ENCODE results near the gene SLC39A1. TPM values are rescaled to one million over a fixed set of nuclear protein-coding genes. Genes with fewer than 3 reads are reported as not detected.
"Not testable (repeated sequence)": the region's sequence is repeated elsewhere in the genome, so short reads cannot be mapped to it uniquely, and the experiment has no call there.

SLC39A1 gene, protein sequence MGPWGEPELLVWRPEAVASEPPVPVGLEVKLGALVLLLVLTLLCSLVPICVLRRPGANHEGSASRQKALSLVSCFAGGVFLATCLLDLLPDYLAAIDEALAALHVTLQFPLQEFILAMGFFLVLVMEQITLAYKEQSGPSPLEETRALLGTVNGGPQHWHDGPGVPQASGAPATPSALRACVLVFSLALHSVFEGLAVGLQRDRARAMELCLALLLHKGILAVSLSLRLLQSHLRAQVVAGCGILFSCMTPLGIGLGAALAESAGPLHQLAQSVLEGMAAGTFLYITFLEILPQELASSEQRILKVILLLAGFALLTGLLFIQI
- 100 to 1,000 TPM in 3 of 6 donors, 10 to 100 TPM in 3; 41.9 to 145 (median 102) TPM for total RNA-seq

DNA sequence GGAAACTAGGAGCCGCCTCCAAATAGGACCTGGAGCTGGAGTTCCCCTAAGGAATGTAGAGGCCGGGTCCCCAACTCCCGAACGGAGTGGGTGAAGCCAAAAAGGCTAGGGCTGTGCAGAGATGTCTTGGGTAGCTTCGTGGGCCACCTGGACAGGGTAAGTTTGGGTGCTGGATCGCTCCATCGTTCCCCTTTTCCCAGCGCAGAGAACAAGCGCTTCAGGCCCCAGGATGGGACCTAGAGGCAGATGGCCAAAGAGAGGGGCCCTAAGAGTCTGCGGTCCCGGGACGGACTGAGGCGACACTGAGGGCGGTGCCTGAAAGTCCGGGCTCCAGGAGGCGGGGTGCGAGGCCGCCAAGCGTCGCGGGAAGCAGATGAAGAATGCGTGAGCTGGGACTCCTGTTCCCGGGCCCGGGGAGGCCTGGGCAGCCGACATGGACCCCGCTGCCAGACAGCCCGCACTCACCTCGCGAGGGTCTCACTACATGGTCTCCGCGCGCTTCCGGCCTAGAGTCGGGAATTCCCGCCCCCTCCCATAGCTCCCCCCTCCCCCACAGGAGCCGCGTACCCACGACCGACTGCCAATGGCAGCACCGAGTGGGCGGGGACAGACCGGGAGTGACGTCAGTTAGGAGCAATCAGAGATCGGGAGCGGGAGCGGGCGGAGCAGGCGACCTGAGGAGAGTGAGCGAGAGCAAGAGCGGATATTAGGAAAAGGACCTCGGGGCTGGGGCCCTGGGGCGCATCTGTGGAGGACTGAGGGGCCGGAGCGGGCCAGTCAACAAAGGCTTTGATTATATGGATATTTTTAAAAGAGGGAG is at the start of gene SLC39A1:
TSS of gene SLC39A1 (minus strand) at position 508 of the 820 bp plus-strand sequence. CDS start 822 bp downstream, outside the sequence.
- H3K27ac ChIP-seq: peak within 1 kb of the TSS; percentile 94 to 98 (median 97)

DNA sequence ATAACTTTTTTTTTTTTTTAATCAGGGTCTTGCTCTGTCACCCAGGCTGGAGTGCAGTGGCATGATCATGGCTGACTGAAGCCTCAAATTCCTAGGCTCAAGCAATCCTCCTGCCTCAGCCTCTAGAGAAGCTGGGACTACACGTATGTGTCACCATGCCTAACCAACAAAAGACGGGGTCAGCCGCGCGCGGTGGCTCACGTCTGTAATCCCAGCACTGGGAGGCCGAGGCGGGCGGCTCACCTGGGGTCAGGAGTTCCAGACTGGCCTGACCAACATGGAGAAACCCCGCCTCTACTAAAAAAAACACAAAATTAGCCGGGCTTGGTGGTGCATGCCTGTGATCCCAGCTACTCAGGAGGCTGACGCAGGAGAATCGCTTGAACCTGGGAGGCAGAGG is 49.2 kb upstream of the SLC39A1 start:
- H3K27ac ChIP-seq; H3K4me1 ChIP-seq; ATAC-seq (ENCODE audit: low FRiP score in 2 of 2); H3K36me3 ChIP-seq; H3K4me3 ChIP-seq; H3K9me3 ChIP-seq; H3K27me3 ChIP-seq: not testable (repeated sequence)
- 96 to 97% methylated on average over 11 to 14 of the region's 14 CpGs for WGBS, 2 donors
- DNase-seq: peak in 1 of 2 donors; percentile 72

More for the DNA sequence above, at the start of gene SLC39A1:
- H3K27me3 ChIP-seq: no peaks in the 10 kb centered on the region
- DNase-seq: peak; percentile 95 to 99
- TF ChIP-seq, protein P1, sequence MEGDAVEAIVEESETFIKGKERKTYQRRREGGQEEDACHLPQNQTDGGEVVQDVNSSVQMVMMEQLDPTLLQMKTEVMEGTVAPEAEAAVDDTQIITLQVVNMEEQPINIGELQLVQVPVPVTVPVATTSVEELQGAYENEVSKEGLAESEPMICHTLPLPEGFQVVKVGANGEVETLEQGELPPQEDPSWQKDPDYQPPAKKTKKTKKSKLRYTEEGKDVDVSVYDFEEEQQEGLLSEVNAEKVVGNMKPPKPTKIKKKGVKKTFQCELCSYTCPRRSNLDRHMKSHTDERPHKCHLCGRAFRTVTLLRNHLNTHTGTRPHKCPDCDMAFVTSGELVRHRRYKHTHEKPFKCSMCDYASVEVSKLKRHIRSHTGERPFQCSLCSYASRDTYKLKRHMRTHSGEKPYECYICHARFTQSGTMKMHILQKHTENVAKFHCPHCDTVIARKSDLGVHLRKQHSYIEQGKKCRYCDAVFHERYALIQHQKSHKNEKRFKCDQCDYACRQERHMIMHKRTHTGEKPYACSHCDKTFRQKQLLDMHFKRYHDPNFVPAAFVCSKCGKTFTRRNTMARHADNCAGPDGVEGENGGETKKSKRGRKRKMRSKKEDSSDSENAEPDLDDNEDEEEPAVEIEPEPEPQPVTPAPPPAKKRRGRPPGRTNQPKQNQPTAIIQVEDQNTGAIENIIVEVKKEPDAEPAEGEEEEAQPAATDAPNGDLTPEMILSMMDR (IDR thresholded peaks at IDR 0.05): no peak
- TF ChIP-seq POLR2AphosphoS5 (IDR thresholded peaks at IDR 0.05) (peak; percentile 84 to 90), POLR2A (IDR thresholded peaks at IDR 0.05) (peak in 3 of 4 donors; percentile 68 to 91 (median 83)), EP300 (IDR thresholded peaks at IDR 0.05) (no peak)
- peak; percentile 90 to 94 for ATAC-seq (ENCODE audit: low FRiP score in 2 of 2)
- no peaks in the 10 kb centered on the region for H3K9me3 ChIP-seq
- 1% methylated on average over 32 to 37 of the region's 54 CpGs for WGBS, 2 donors
- peaks cover 0 to 28% (median 11%) of the 10 kb centered on the region in 4 donors for H3K36me3 ChIP-seq
- H3K4me3 ChIP-seq: peak within 1 kb of the TSS; percentile 56 to 75 (median 68)
- peaks cover 57 to 81% (median 63%) of the 10 kb centered on the region in 4 donors for H3K4me1 ChIP-seq

DNA sequence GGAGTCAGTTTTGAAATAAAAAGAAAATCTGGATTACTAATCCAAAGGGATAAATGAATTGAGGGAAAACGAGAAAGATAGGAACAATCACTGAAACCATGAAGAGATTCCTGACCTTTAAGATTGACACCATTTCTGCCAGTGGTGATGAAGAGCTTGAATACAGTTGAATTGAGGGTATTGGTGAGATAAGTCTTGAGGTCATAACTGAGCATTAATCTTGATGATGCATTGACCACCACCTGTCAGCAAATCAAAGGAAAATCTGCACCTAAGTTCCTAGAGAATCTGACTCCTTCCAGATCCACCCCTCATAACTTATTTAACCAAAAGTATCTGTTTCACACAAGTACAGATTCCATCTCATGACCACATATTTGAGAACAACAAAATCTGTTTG is 48.8 kb upstream of the SLC39A1 start:
- H3K27me3 ChIP-seq: no peaks in the 10 kb centered on the region
- DNase-seq: no peak
- H3K9me3 ChIP-seq: no peaks in the 10 kb centered on the region
- H3K4me1 ChIP-seq: no peaks in the 10 kb centered on the region
- 62 to 82% methylated on average over 1 of the region's 1 CpG for WGBS, 2 donors
- no peak overlapping the region for H3K4me3 ChIP-seq
- H3K27ac ChIP-seq: no peak overlapping the region
- TF ChIP-seq, protein P1 (IDR thresholded peaks at IDR 0.05): no peak
- TF ChIP-seq POLR2A (IDR thresholded peaks at IDR 0.05): no peak
- TF ChIP-seq POLR2AphosphoS5 (IDR thresholded peaks at IDR 0.05): no peak
- TF ChIP-seq EP300 (IDR thresholded peaks at IDR 0.05): no peak
- no peaks in the 10 kb centered on the region for H3K36me3 ChIP-seq
- no peak for ATAC-seq (ENCODE audit: low FRiP score in 2 of 2)

DNA sequence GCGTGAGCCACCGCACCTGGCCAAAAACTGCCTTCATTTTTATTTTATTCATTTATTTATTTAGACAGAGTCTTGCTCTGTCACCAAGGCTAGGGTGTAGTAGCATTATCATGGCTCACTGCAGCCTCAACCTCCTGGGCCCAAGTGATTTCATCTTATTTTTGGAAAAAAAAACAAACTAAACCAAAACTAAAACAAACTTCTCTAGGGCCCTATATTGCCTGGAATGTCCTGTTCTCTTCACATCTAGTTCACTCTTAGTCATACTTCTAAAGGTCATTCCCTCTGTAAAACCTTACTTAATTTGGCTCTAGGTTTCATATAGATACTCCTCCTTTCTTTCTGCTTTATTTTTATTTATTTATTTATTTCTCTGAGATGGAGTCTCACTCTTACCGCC is 42.8 kb upstream of the SLC39A1 start:
- Histone ChIP-seq H3K4me1 (no peaks in the 10 kb centered on the region), H3K36me3 (no peaks in the 10 kb centered on the region), H3K27me3 (no peaks in the 10 kb centered on the region), H3K4me3 (no peak overlapping the region), H3K9me3 (no peaks in the 10 kb centered on the region), H3K27ac (no peak overlapping the region)
- DNase-seq (no peak), ATAC-seq (ENCODE audit: low FRiP score in 2 of 2) (no peak)
- no peak for TF ChIP-seq POLR2AphosphoS5 (IDR thresholded peaks at IDR 0.05)
- TF ChIP-seq POLR2A (IDR thresholded peaks at IDR 0.05): no peak
- no peak for TF ChIP-seq EP300 (IDR thresholded peaks at IDR 0.05)
- TF ChIP-seq, protein P1 (IDR thresholded peaks at IDR 0.05): no peak
- 94 to 95% methylated on average over 3 of the region's 3 CpGs for WGBS, 2 donors

DNA sequence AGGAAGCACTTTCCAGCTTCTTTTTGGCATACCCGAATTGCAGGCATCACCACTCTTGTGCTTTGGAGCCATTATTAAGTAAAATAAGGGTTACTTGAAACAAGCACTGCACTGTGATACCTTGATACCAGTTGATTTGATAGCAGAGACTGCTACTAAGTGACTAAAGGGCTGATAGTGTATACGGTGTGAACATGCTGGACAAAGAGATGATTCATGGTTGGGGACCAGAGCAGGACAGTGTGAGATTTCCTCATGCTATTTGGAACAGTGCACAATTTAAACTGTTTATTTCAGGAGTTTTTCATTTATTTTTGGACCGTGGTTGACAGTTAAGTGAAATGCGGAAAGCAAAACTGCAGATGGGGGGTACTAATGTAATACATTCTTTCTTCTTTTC is 37.1 kb upstream of the SLC39A1 start:
- DNase-seq (no peak), ATAC-seq (ENCODE audit: low FRiP score in 2 of 2) (no peak)
- Histone ChIP-seq H3K4me3 (no peak overlapping the region), H3K9me3 (no peaks in the 10 kb centered on the region), H3K4me1 (no peaks in the 10 kb centered on the region), H3K27me3 (no peaks in the 10 kb centered on the region), H3K36me3 (peaks cover 0 to 9% (median 4%) of the 10 kb centered on the region in 4 donors), H3K27ac (no peak overlapping the region)
- WGBS, 2 donors: 86 to 87% methylated on average over 4 of the region's 4 CpGs
- no peak for TF ChIP-seq POLR2A (IDR thresholded peaks at IDR 0.05)
- TF ChIP-seq POLR2AphosphoS5 (IDR thresholded peaks at IDR 0.05): no peak
- TF ChIP-seq, protein P1 (IDR thresholded peaks at IDR 0.05): no peak
- TF ChIP-seq EP300 (IDR thresholded peaks at IDR 0.05): no peak

DNA sequence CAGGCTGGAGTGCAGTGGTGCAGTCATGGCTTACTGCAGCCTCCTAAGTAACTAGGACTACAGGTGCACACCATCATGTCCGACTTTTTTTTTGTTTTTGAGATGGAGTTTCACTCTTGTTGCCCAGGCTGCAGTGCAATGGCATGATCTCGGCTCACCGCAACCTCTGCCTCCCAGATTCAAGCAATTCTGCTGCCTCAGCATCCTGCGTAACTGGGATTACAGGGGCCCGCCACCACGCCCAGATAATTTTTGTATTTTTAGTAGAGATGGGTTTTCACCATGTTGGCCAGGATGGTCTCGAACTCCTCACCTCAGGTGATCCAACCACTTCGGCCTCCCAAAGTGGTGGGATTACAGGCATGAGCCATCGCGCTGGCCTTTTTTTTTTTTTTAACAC is 33.5 kb upstream of the SLC39A1 start:
- not testable (repeated sequence) for H3K9me3 ChIP-seq; H3K27me3 ChIP-seq; H3K4me3 ChIP-seq; H3K27ac ChIP-seq; DNase-seq; ATAC-seq (ENCODE audit: low FRiP score in 2 of 2)
- Histone ChIP-seq H3K4me1 (peaks cover 17 to 30% (median 19%) of the 10 kb centered on the region in 4 donors), H3K36me3 (peaks cover 8 to 40% (median 35%) of the 10 kb centered on the region in 4 donors)
- WGBS, 2 donors: 93 to 96% methylated on average over 10 of the region's 10 CpGs

Measured in upper lobe of left lung (tissue), 6 donors.